HEK293 (cell line): ENCODE measurements around the gene GRK5.

Experiments
- CTCF ChIA-PET: fragments of 350-600 bp; formaldehyde crosslinking; extraction: SDS; loops from one replicate; lab custom pipeline; 2021; ENCODE audit warnings: antibody characterized with exemption; lab: Yijun Ruan, JAX
- POLR2A ChIA-PET: fragments of 300-600 bp; formaldehyde crosslinking; extraction: SDS; loops from one replicate; lab custom pipeline; 2020; ENCODE audit warnings: antibody characterized with exemption, inconsistent platforms; lab: Yijun Ruan, JAX
- H3K27ac ChIP-seq: fragments of 200-500 bp; sonication (Bioruptor generic); 2 replicates; pipeline ENCODE4 v1.5.1; 2014; ENCODE audit warnings: low read depth, low read length, control low read depth, inconsistent platforms; ENCODE audit errors: extremely low read depth
- H3K36me3 ChIP-seq, 2 experiments: fragments of 200-500 bp in 1 of 2; sonication (Bioruptor generic) in 1 of 2; 1 replicate in 1 of 2; 2 replicates in 1 of 2; pipeline ENCODE4 v1.5.1; 2014 to 2017; ENCODE audit warnings: inconsistent platforms in 2 of 2, low read length in 2 of 2; ENCODE audit not compliant: control insufficient read depth in 2 of 2, insufficient read depth in 1 of 2
- H3K4me1 ChIP-seq: fragments of 200-500 bp; sonication (Bioruptor generic); 2 replicates; pipeline ENCODE4 v1.5.1; 2014; ENCODE audit warnings: mild to moderate bottlenecking, low read length, inconsistent platforms; ENCODE audit not compliant: control insufficient read depth, insufficient read depth
- H3K4me3 ChIP-seq: 2 replicates; pipeline ENCODE4 v1.5.1; 2011; ENCODE audit warnings: low read depth, mild to moderate bottlenecking, control low read depth, low read length, moderate library complexity
- H3K9me3 ChIP-seq: fragments of 200-500 bp; sonication (Bioruptor generic); 2 replicates; pipeline ENCODE4 v1.5.1; 2014; ENCODE audit warnings: low read depth, low read length, inconsistent platforms; ENCODE audit not compliant: control insufficient read depth, insufficient read depth
- GLI2 ChIP-seq: fragments of 450-650 bp; formaldehyde crosslinking; IDR thresholded peaks from 2 replicates; pipeline ENCODE4; 2017; ENCODE audit warnings: missing biosample characterization, missing genetic modification characterization, low read depth, borderline replicate concordance
- GLIS1 ChIP-seq: fragments of 450-650 bp; formaldehyde crosslinking; IDR thresholded peaks from 2 replicates; pipeline ENCODE4 v1.5.1; 2016; ENCODE audit warnings: missing biosample characterization, missing genetic modification characterization
- HIC1 ChIP-seq: fragments of 450-650 bp; formaldehyde crosslinking; IDR thresholded peaks from 2 replicates; pipeline ENCODE4 v1.5.1; 2016; ENCODE audit warnings: missing biosample characterization, missing genetic modification characterization
- HOXA7 ChIP-seq: sonication (generic); formaldehyde crosslinking; IDR thresholded peaks from 2 replicates; pipeline ENCODE4 v1.8.1; 2022; ENCODE audit warnings: missing genetic modification reagents, borderline replicate concordance
- YY1 ChIP-seq: fragments of 450-650 bp; formaldehyde crosslinking; IDR thresholded peaks from 2 replicates; pipeline ENCODE4 v1.5.1; 2018; ENCODE audit warnings: missing biosample characterization, missing genetic modification characterization
- YY2 ChIP-seq: fragments of 450-650 bp; formaldehyde crosslinking; IDR thresholded peaks from 2 replicates; pipeline ENCODE4 v1.5.1; 2016; ENCODE audit warnings: missing biosample characterization, missing genetic modification characterization
- ZFP41 ChIP-seq: fragments of 450-650 bp; formaldehyde crosslinking; IDR thresholded peaks from 2 replicates; pipeline ENCODE4 v1.5.1; 2016; ENCODE audit warnings: missing biosample characterization, missing genetic modification characterization, borderline replicate concordance
- ZNF132 ChIP-seq: fragments of 450-650 bp; formaldehyde crosslinking; IDR thresholded peaks from 2 replicates; pipeline ENCODE4 v1.5.1; 2017; ENCODE audit warnings: missing biosample characterization, missing genetic modification characterization, borderline replicate concordance
- ZNF155 ChIP-seq: fragments of 450-650 bp; formaldehyde crosslinking; IDR thresholded peaks from 2 replicates; pipeline ENCODE4 v1.5.1; 2016; ENCODE audit warnings: missing biosample characterization, missing genetic modification characterization
- ZNF214 ChIP-seq: fragments of 450-650 bp; formaldehyde crosslinking; IDR thresholded peaks from 2 replicates; pipeline ENCODE4 v1.5.1; 2017; ENCODE audit warnings: missing biosample characterization, mild to moderate bottlenecking, missing genetic modification characterization, borderline replicate concordance
- ZNF239 ChIP-seq: fragments of 450-650 bp; formaldehyde crosslinking; IDR thresholded peaks from 2 replicates; pipeline ENCODE4 v1.5.1; 2016; ENCODE audit warnings: missing biosample characterization, missing genetic modification characterization
- ZNF266 ChIP-seq: fragments of 450-650 bp; formaldehyde crosslinking; IDR thresholded peaks from 2 replicates; pipeline ENCODE4 v1.5.1; 2016; ENCODE audit warnings: missing biosample characterization, missing genetic modification characterization, low read depth
- ZNF280C ChIP-seq: fragments of 450-650 bp; formaldehyde crosslinking; IDR thresholded peaks from 2 replicates; pipeline ENCODE4 v1.5.1; 2016; ENCODE audit warnings: missing biosample characterization, missing genetic modification characterization
- ZNF311 ChIP-seq: fragments of 450-650 bp; formaldehyde crosslinking; IDR thresholded peaks from 2 replicates; pipeline ENCODE4 v1.5.1; 2017; ENCODE audit warnings: missing biosample characterization, missing genetic modification characterization, borderline replicate concordance
- ZNF423 ChIP-seq: fragments of 450-650 bp; formaldehyde crosslinking; IDR thresholded peaks from 2 replicates; pipeline ENCODE4 v1.5.1; 2016; ENCODE audit warnings: missing biosample characterization, missing genetic modification characterization
- ZNF558 ChIP-seq: fragments of 450-650 bp; formaldehyde crosslinking; IDR thresholded peaks from 2 replicates; pipeline ENCODE4 v1.5.1; 2016; ENCODE audit warnings: missing biosample characterization, missing genetic modification characterization
- ZNF560 ChIP-seq: fragments of 450-650 bp; formaldehyde crosslinking; IDR thresholded peaks from 2 replicates; pipeline ENCODE4 v1.5.1; 2017; ENCODE audit warnings: missing biosample characterization, missing genetic modification characterization, borderline replicate concordance
- ZNF600 ChIP-seq: fragments of 450-650 bp; formaldehyde crosslinking; IDR thresholded peaks from 2 replicates; pipeline ENCODE4 v1.5.1; 2016; ENCODE audit warnings: missing biosample characterization, missing genetic modification characterization
- ZNF777 ChIP-seq: fragments of 450-650 bp; formaldehyde crosslinking; IDR thresholded peaks from 2 replicates; pipeline ENCODE4 v1.5.1; 2017; ENCODE audit warnings: missing biosample characterization, missing genetic modification characterization, borderline replicate concordance
- TF ChIP-seq, protein P1 (sequence below): fragments of 450-650 bp; formaldehyde crosslinking; optimal IDR thresholded peaks from 2 replicates; pipeline ENCODE3; 2016; ENCODE audit warnings: missing biosample characterization, mild to moderate bottlenecking, missing genetic modification characterization
- TF ChIP-seq, protein P2 (sequence below): fragments of 450-650 bp; formaldehyde crosslinking; IDR thresholded peaks from 2 replicates; pipeline ENCODE4 v1.5.1; 2016; ENCODE audit warnings: missing biosample characterization, missing genetic modification characterization

GRK5 gene

GRCh38 chr10:119371704-119372663 lies 164.6 kb downstream of the GRK5 start:
- no peak for TF ChIP-seq ZFP41
- no peak for TF ChIP-seq YY2 (tag by site-specific recombination)
- TF ChIP-seq ZNF132 (tag by site-specific recombination): no peak
- TF ChIP-seq GLI2: no peak
- no peak for TF ChIP-seq HOXA7 (CRISPR knock-in tag)
- TF ChIP-seq ZNF280C (tag by site-specific recombination): no peak
- TF ChIP-seq ZNF558 (tag by site-specific recombination): no peak
- TF ChIP-seq GLIS1: no peak
- TF ChIP-seq HIC1 (tag by site-specific recombination): no peak
- no peak for TF ChIP-seq YY1 (tag by site-specific recombination)
- no peak for TF ChIP-seq ZNF560 (tag by site-specific recombination)
- TF ChIP-seq ZNF239 (tag by site-specific recombination): no peak
- TF ChIP-seq ZNF777 (tag by site-specific recombination): no peak
- no peak for TF ChIP-seq ZNF311 (tag by site-specific recombination)
- TF ChIP-seq ZNF155 (tag by site-specific recombination): no peak
- TF ChIP-seq, all 188 proteins: peak for 0
- H3K36me3 ChIP-seq: no peaks in the 10 kb centered on the region
- no peaks in the 10 kb centered on the region for H3K9me3 ChIP-seq
- peaks cover 5% of the 10 kb centered on the region for H3K4me1 ChIP-seq
- ChIA-PET CTCF (no interaction called here), POLR2A (no interaction called here)
- no peak overlapping the region for H3K27ac ChIP-seq
- H3K4me3 ChIP-seq: no peak overlapping the region

- H3K4me1 ChIP-seq: peaks cover 5% of the 10 kb centered on the region
- no peaks in the 10 kb centered on the region for H3K36me3 ChIP-seq
- no peak overlapping the region for H3K27ac ChIP-seq
- ChIA-PET POLR2A (no interaction called here), CTCF (interaction anchor here (0.6 kb wide), 1 partner anchor 164 kb away, joined by 4 read pairs; no protein-coding TSS in a partner anchor)
- no peaks in the 10 kb centered on the region for H3K9me3 ChIP-seq
- TF ChIP-seq ZNF214 (tag by site-specific recombination): no peak
- TF ChIP-seq, protein P1, sequence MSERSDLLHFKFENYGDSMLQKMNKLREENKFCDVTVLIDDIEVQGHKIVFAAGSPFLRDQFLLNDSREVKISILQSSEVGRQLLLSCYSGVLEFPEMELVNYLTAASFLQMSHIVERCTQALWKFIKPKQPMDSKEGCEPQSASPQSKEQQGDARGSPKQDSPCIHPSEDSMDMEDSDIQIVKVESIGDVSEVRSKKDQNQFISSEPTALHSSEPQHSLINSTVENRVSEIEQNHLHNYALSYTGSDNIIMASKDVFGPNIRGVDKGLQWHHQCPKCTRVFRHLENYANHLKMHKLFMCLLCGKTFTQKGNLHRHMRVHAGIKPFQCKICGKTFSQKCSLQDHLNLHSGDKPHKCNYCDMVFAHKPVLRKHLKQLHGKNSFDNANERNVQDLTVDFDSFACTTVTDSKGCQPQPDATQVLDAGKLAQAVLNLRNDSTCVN: no peak
- TF ChIP-seq GLI2: no peak
- TF ChIP-seq ZNF266 (tag by site-specific recombination): no peak
- no peak for TF ChIP-seq ZNF600 (tag by site-specific recombination)
- TF ChIP-seq, protein P2, sequence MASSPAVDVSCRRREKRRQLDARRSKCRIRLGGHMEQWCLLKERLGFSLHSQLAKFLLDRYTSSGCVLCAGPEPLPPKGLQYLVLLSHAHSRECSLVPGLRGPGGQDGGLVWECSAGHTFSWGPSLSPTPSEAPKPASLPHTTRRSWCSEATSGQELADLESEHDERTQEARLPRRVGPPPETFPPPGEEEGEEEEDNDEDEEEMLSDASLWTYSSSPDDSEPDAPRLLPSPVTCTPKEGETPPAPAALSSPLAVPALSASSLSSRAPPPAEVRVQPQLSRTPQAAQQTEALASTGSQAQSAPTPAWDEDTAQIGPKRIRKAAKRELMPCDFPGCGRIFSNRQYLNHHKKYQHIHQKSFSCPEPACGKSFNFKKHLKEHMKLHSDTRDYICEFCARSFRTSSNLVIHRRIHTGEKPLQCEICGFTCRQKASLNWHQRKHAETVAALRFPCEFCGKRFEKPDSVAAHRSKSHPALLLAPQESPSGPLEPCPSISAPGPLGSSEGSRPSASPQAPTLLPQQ (tag by site-specific recombination): no peak
- no peak for TF ChIP-seq ZNF423 (tag by site-specific recombination)
- no peak overlapping the region for H3K4me3 ChIP-seq
Measured at GRCh38 chr10:119373294-119374102, 166.1 kb downstream of the GRK5 start.
